ENCODE results near the gene NQO1. TPM values are rescaled to one million over a fixed set of nuclear protein-coding genes. Genes with fewer than 3 reads are reported as not detected.

NQO1 gene
- total and polyA plus RNA-seq, 7 donors = 14.5 to 250 (median 56.0) TPM

GRCh38 chr16:69709456-69710084 is 16.8 kb downstream of the NQO1 start:
- no peak for DNase-seq
- TF ChIP-seq POLR2A (IDR thresholded peaks at IDR 0.05) = no peak
- peak; percentile 44 to 80 (median 60) for TF ChIP-seq CTCF (IDR thresholded peaks at IDR 0.05)
- peak in 3 of 4 donors; percentile 29 to 55 (median 48) for TF ChIP-seq POLR2AphosphoS5 (IDR thresholded peaks at IDR 0.05)
- TF ChIP-seq EP300 (IDR thresholded peaks at IDR 0.05) = no peak
- Histone ChIP-seq H3K27ac (peak overlapping the region in 3 of 4 donors; percentile 8 to 61 (median 52)), H3K4me3 (no peak overlapping the region), H3K36me3 (no peaks in the 10 kb centered on the region), H3K27me3 (no peaks in the 10 kb centered on the region), H3K4me1 (peaks cover 0 to 22% (median 9%) of the 10 kb centered on the region in 4 donors), H3K9me3 (no peaks in the 10 kb centered on the region)
- intact Hi-C loops (cut with DNase I) = loop anchor here (1.0 kb wide), 1 partner anchor 45 kb away; the partner anchor contains the start of gene NOB1
- WGBS, 2 donors = 33 to 51% methylated on average over 5 of the region's 5 CpGs

- intact Hi-C loops (cut with DNase I) = no loop called here
- no peak for TF ChIP-seq EP300 (IDR thresholded peaks at IDR 0.05)
- no peak for TF ChIP-seq POLR2A (IDR thresholded peaks at IDR 0.05)
- no peak for TF ChIP-seq POLR2AphosphoS5 (IDR thresholded peaks at IDR 0.05)
- TF ChIP-seq CTCF (IDR thresholded peaks at IDR 0.05) = no peak
- Histone ChIP-seq H3K4me3 (no peak overlapping the region), H3K36me3 (peaks cover 0 to 6% (median 0%) of the 10 kb centered on the region in 4 donors), H3K9me3 (no peaks in the 10 kb centered on the region), H3K4me1 (peaks cover 0 to 22% (median 9%) of the 10 kb centered on the region in 4 donors), H3K27me3 (no peaks in the 10 kb centered on the region), H3K27ac (no peak overlapping the region)
- 89 to 92% methylated on average over 10 of the region's 10 CpGs for WGBS, 2 donors
- no peak for DNase-seq
Observed at GRCh38 chr16:69707920-69708683, 18.3 kb downstream of the NQO1 start.

GRCh38 chr16:69706975-69707340 is 19.4 kb downstream of the NQO1 start:
- intact Hi-C loops (cut with DNase I) = no loop called here

GRCh38 chr16:69706256-69706974 is 19.9 kb downstream of the NQO1 start:
- H3K4me3 ChIP-seq = no peak overlapping the region
- intact Hi-C loops (cut with DNase I) = no loop called here
- no peaks in the 10 kb centered on the region for H3K27me3 ChIP-seq
- H3K9me3 ChIP-seq = no peaks in the 10 kb centered on the region
- H3K36me3 ChIP-seq = peaks cover 0 to 6% (median 0%) of the 10 kb centered on the region in 4 donors
- no peak overlapping the region for H3K27ac ChIP-seq
- 16 to 61% methylated on average over 1 of the region's 1 CpG for WGBS, 2 donors
- DNase-seq = no peak
- TF ChIP-seq POLR2AphosphoS5 (IDR thresholded peaks at IDR 0.05) = peak in 1 of 4 donors; percentile 11
- TF ChIP-seq EP300 (IDR thresholded peaks at IDR 0.05) = no peak
- TF ChIP-seq CTCF (IDR thresholded peaks at IDR 0.05) = no peak
- TF ChIP-seq POLR2A (IDR thresholded peaks at IDR 0.05) = no peak
- H3K4me1 ChIP-seq = peaks cover 0 to 22% (median 7%) of the 10 kb centered on the region in 4 donors

More at GRCh38 chr16:69706975-69707340, 19.4 kb downstream of the NQO1 start:
- H3K4me1 ChIP-seq = peaks cover 0 to 22% (median 9%) of the 10 kb centered on the region in 4 donors
- DNase-seq = no peak
- H3K4me3 ChIP-seq = no peak overlapping the region
- TF ChIP-seq POLR2AphosphoS5 (IDR thresholded peaks at IDR 0.05) (no peak), CTCF (IDR thresholded peaks at IDR 0.05) (no peak), EP300 (IDR thresholded peaks at IDR 0.05) (no peak), POLR2A (IDR thresholded peaks at IDR 0.05) (no peak)
- H3K36me3 ChIP-seq = peaks cover 0 to 6% (median 0%) of the 10 kb centered on the region in 4 donors
- H3K27ac ChIP-seq = no peak overlapping the region
- 79 to 87% methylated on average over 2 of the region's 2 CpGs for WGBS, 2 donors
- no peaks in the 10 kb centered on the region for H3K27me3 ChIP-seq
- no peaks in the 10 kb centered on the region for H3K9me3 ChIP-seq

All from sigmoid colon (tissue), 7 donors.